ENCODE measurements around the gene MRPS2. TPM values are rescaled to one million over a fixed set of nuclear protein-coding genes. Genes with fewer than 3 reads are reported as not detected.
A peak's percentile ranks its signal among the peaks of the same experiment; 100 is the strongest.

Gene MRPS2
- total RNA-seq, 3 donors from 2014 or later (not counting 1 experiment from before 2014, with no cell fraction given), result 15.6 to 26.7 (median 24.7) TPM

DNA sequence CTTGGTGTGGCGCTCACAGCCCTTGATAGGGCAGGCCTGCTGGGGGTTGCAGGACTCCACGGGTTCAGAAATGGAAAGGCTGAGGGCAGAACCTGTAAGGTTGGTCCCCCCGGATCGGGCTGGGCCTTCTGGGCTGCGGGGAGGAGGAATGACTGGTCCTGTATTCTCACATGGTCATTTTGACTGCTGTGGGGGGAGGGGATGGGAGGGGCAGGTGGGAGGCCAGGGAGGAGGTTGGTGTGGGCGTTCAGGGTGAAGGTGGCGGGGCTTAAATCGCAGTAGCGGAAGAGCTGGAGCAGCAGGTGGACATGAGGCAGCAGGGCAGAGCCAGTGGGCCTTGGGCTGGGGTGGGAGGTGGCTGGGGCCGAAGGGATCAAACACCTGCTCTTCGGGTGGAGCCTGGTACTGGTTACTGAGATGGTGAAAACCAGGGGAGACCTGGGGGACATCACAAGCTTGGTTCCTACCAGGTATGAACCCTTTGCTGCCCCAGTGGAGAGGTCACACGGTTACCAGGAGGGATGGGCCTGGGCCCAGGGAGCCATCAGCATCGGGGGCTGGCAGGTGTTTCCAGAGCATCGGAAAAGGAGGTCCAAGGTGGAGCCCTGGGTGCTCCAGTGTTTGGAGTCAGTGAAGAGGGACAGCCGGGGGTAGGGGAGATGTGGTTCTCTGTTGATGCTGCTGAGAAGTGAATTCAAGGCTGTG lies 1.8 kb downstream of the MRPS2 start:
- ATAC-seq (no peak), DNase-seq (no peak)
- H3K4me3 ChIP-seq (ENCODE audit: low read length), result no peak overlapping the region
- H3K4me1 ChIP-seq (ENCODE audit: control insufficient read depth, insufficient read depth, low read length), result peaks cover 28% of the 10 kb centered on the region
- no peaks in the 10 kb centered on the region for H3K27me3 ChIP-seq (ENCODE audit: control insufficient read depth, insufficient read depth, low read length)
- peaks cover 10% of the 10 kb centered on the region for H3K36me3 ChIP-seq (ENCODE audit: control insufficient read depth, insufficient read depth, low read length)
- Mint-ChIP-seq H3K9me3 (no peaks in the 10 kb centered on the region), H3K4me3 (peak overlapping the region; percentile 89), H3K36me3 (no peaks in the 10 kb centered on the region), H3K4me1 (peaks cover 16 to 34% of the 10 kb centered on the region in 2 donors), H3K27me3 (ENCODE audit: low read depth in 2 of 2) (no peaks in the 10 kb centered on the region), H3K27ac (peak overlapping the region in 1 of 2 donors; percentile 50)
- intact Hi-C loops (cut with micrococcal nuclease), result no loop called here
- no peak overlapping the region for H3K27ac ChIP-seq (ENCODE audit: low read length)
- 96% methylated on average over 15 of the region's 15 CpGs for WGBS (ENCODE audit: insufficient coverage)
- TF ChIP-seq, protein P1, sequence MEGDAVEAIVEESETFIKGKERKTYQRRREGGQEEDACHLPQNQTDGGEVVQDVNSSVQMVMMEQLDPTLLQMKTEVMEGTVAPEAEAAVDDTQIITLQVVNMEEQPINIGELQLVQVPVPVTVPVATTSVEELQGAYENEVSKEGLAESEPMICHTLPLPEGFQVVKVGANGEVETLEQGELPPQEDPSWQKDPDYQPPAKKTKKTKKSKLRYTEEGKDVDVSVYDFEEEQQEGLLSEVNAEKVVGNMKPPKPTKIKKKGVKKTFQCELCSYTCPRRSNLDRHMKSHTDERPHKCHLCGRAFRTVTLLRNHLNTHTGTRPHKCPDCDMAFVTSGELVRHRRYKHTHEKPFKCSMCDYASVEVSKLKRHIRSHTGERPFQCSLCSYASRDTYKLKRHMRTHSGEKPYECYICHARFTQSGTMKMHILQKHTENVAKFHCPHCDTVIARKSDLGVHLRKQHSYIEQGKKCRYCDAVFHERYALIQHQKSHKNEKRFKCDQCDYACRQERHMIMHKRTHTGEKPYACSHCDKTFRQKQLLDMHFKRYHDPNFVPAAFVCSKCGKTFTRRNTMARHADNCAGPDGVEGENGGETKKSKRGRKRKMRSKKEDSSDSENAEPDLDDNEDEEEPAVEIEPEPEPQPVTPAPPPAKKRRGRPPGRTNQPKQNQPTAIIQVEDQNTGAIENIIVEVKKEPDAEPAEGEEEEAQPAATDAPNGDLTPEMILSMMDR (IDR thresholded peaks at IDR 0.05), result no peak
- no peaks in the 10 kb centered on the region for H3K9me3 ChIP-seq (ENCODE audit: control insufficient read depth, insufficient read depth, low read length)

DNA sequence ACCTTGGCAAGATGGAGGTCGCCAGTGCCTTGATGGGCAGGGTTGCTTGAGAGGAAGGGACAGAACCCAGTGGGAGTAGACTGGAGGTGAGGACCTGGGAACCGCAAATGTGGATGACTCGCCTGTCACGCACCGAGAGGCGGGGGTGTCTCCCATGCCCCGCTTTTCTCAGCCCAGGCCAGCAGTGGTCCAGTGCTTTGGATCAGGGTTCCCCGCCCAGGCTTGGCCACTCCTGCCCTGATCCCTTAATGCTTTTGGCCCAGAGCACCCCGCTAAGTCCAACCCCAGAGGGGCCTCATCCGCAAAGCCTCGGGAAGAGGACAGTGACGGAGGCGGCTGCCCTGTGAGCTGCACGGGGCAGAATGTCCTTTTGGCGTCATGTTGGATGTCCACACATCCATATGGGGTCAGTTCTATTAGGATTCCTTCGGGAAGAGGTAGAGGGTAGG lies 2.4 kb downstream of the MRPS2 start:
- no peaks in the 10 kb centered on the region for H3K27me3 Mint-ChIP-seq (ENCODE audit: low read depth in 2 of 2)
- WGBS (ENCODE audit: insufficient coverage), result 95% methylated on average over 16 of the region's 16 CpGs
- no peak overlapping the region for H3K4me3 ChIP-seq (ENCODE audit: low read length)
- no peaks in the 10 kb centered on the region for H3K9me3 ChIP-seq (ENCODE audit: control insufficient read depth, insufficient read depth, low read length)
- H3K9me3 Mint-ChIP-seq, result no peaks in the 10 kb centered on the region
- H3K4me3 Mint-ChIP-seq, result no peak overlapping the region
- DNase-seq (no peak), ATAC-seq (no peak)
- H3K4me1 Mint-ChIP-seq, result peaks cover 16 to 34% of the 10 kb centered on the region in 2 donors
- no peaks in the 10 kb centered on the region for H3K27me3 ChIP-seq (ENCODE audit: control insufficient read depth, insufficient read depth, low read length)
- no peaks in the 10 kb centered on the region for H3K36me3 Mint-ChIP-seq
- intact Hi-C loops (cut with micrococcal nuclease), result no loop called here
- no peak overlapping the region for H3K27ac ChIP-seq (ENCODE audit: low read length)
- peaks cover 28% of the 10 kb centered on the region for H3K4me1 ChIP-seq (ENCODE audit: control insufficient read depth, insufficient read depth, low read length)
- H3K36me3 ChIP-seq (ENCODE audit: control insufficient read depth, insufficient read depth, low read length), result peaks cover 10% of the 10 kb centered on the region
- TF ChIP-seq, protein P1 (IDR thresholded peaks at IDR 0.05), result no peak
- H3K27ac Mint-ChIP-seq, result no peak overlapping the region

DNA sequence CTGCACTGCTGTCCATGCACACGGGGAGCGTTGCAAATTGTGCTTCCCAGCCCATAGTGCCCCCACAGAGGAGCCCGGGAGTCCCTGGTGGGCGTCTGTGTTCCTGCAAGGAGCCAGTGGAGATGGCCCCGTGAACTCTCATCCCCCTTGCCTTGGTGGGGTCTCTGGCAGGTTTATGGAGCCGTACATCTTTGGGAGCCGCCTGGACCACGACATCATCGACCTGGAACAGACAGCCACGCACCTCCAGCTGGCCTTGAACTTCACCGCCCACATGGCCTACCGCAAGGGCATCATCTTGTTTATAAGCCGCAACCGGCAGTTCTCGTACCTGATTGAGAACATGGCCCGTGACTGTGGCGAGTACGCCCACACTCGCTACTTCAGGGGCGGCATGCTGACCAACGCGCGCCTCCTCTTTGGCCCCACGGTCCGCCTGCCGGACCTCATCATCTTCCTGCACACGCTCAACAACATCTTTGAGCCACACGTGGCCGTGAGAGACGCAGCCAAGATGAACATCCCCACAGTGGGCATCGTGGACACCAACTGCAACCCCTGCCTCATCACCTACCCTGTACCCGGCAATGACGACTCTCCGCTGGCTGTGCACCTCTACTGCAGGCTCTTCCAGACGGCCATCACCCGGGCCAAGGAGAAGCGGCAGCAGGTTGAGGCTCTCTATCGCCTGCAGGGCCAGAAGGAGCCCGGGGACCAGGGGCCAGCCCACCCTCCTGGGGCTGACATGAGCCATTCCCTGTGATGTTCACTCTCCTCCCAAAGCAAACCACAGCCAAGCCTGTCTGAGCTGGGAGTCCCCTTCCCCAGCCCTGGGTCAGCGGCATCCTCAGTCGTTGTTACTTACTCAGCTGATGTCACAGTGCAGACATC lies 3.1 kb downstream of the MRPS2 start:
- no peak for ATAC-seq
- Mint-ChIP-seq H3K4me3 (no peak overlapping the region), H3K36me3 (peaks cover under 1% of the 10 kb centered on the region), H3K27me3 (ENCODE audit: low read depth in 2 of 2) (no peaks in the 10 kb centered on the region), H3K27ac (no peak overlapping the region), H3K4me1 (peaks cover 16 to 34% of the 10 kb centered on the region in 2 donors), H3K9me3 (no peaks in the 10 kb centered on the region)
- H3K9me3 ChIP-seq (ENCODE audit: control insufficient read depth, insufficient read depth, low read length), result no peaks in the 10 kb centered on the region
- DNase-seq, result no peak
- H3K27ac ChIP-seq (ENCODE audit: low read length), result no peak overlapping the region
- TF ChIP-seq, protein P1 (IDR thresholded peaks at IDR 0.05), result no peak
- peaks cover 10% of the 10 kb centered on the region for H3K36me3 ChIP-seq (ENCODE audit: control insufficient read depth, insufficient read depth, low read length)
- intact Hi-C loops (cut with micrococcal nuclease), result no loop called here
- H3K27me3 ChIP-seq (ENCODE audit: control insufficient read depth, insufficient read depth, low read length), result no peaks in the 10 kb centered on the region
- WGBS (ENCODE audit: insufficient coverage), result 96% methylated on average over 41 of the region's 41 CpGs
- peaks cover 28% of the 10 kb centered on the region for H3K4me1 ChIP-seq (ENCODE audit: control insufficient read depth, insufficient read depth, low read length)
- H3K4me3 ChIP-seq (ENCODE audit: low read length), result no peak overlapping the region

All from natural killer cell (primary cell).